GM12872 (cell line): Measurements from ENCODE around the gene PML.

Source experiments
- CTCF ChIP-seq: IDR thresholded peaks from 3 replicates; pipeline ENCODE4 v1.5.1; 2011; ENCODE audit warnings: low read depth, mild to moderate bottlenecking, low read length, moderate library complexity; ENCODE audit not compliant: insufficient read depth

PML gene

GRCh38 chr15:73984208-73984979 is 10.1 kb upstream of the PML start:
- TF ChIP-seq CTCF, result no peak

GRCh38 chr15:73985101-73985873 is 9.2 kb upstream of the PML start:
- TF ChIP-seq CTCF, result no peak

GRCh38 chr15:73986055-73986775 is 8.3 kb upstream of the PML start:
- no peak for TF ChIP-seq CTCF

GRCh38 chr15:73986776-73987056 is 7.8 kb upstream of the PML start:
- no peak for TF ChIP-seq CTCF

- no peak for TF ChIP-seq CTCF
Measured at GRCh38 chr15:73987250-73987649, 7.3 kb upstream of the PML start.

GRCh38 chr15:73987681-73988444 is 6.7 kb upstream of the PML start:
- no peak for TF ChIP-seq CTCF
